Fibroblast of lung (primary cell): ENCODE results near the gene TMEM126B.

Source experiments
- CTCF ChIP-seq, 2 donors: IDR thresholded peaks in 1 of 2; conservative IDR thresholded peaks in 1 of 2; 1 replicate in 1 of 2; 2 replicates in 1 of 2; pipeline ENCODE4 v1.5.1; 2011 to 2012; ENCODE audit warnings: low read length in 2 of 2, control low read depth in 1 of 2, inconsistent platforms in 1 of 2, low read depth in 1 of 2, mild to moderate bottlenecking in 1 of 2
- EZH2 ChIP-seq: IDR thresholded peaks from 2 replicates; pipeline ENCODE4 v1.5.1; 2012; ENCODE audit warnings: low read length, control low read depth, mild to moderate bottlenecking; ENCODE audit errors: missing control alignments

- no peak for TF ChIP-seq CTCF (conservative IDR thresholded peaks at IDR 0.05 in 1 of 2, IDR thresholded peaks at IDR 0.05 in 1 of 2; ENCODE audit: low read depth in 1 of 2, low read length in 2 of 2)
- TF ChIP-seq EZH2 = no peak
Observed at GRCh38 chr11:85647078-85647477, 18.7 kb downstream of the TMEM126B start.
